ENCODE data around the gene PTPRK. TPM values are rescaled to one million over a fixed set of nuclear protein-coding genes. Genes with fewer than 3 reads are reported as not detected.

PTPRK gene
- 1 to 10 TPM; 4.3 to 5.1 TPM for polyA plus RNA-seq

DNA sequence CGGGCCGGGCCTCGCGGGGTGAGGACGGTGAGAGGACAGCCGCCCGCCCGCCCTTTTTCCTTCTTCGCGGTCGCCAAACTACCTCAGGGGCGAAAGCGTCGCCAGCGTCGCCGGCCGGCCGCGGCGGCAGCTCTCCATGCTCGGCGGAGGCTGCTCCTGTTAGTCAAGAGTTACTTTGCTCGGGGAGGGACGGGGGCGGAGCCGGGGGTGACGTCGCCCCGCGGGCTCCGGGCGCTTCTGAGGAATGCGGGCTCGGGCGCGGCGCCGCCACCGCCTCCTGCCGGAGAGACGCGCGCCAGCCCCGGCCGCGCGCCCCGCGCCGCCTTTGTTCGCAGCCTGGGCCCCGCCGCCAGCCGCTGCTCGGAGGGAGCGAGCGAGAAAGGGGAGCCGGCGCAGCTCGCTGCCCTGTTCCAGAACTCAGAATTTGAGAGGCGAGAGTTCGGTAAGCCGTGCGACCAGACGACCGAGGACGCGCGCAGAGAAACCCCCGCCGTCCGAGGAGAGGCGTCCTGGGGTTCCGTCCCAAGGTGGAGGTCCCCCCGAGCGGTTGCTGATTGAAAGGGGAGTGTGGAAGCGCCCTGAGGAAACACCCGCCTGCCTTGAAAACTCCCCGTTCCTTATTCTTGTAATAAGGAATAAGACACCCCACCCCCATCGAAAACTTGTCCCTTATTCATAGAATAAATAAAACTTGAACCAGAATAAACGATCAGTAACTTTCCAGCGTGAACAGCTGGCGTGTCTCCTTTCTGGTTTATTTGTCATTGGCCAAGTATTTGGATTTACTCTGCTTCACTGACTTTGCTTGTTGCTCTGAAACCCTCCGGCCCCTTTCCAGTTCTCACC, at the start of gene PTPRK:
TSS of gene PTPRK (minus strand) at position 164 of the 846 bp plus-strand sequence. CDS start 241 bp downstream, outside the sequence.
- no peaks in the 10 kb centered on the region for H3K36me3 ChIP-seq (ENCODE audit: control insufficient read depth in 2 of 2, insufficient read depth in 2 of 2, low read length in 1 of 2)
- H3K27me3 ChIP-seq (ENCODE audit: control insufficient read depth in 1 of 2, insufficient read depth in 2 of 2, low read length in 2 of 2): no peaks in the 10 kb centered on the region
- H3K27ac ChIP-seq (ENCODE audit: low read depth in 2 of 2, low read length in 1 of 2): peak within 1 kb of the TSS; percentile 93 to 95
- peak within 1 kb of the TSS; percentile 79 to 80 for H3K4me3 ChIP-seq (ENCODE audit: low read depth in 1 of 2, low read length in 2 of 2)
- no peaks in the 10 kb centered on the region for H3K4me1 ChIP-seq (ENCODE audit: control insufficient read depth in 2 of 2, insufficient read depth in 2 of 2, low read length in 1 of 2)
- 1% methylated on average over 61 to 85 of the region's 85 CpGs for WGBS, 2 donors
- H3K9me3 ChIP-seq (ENCODE audit: control insufficient read depth in 2 of 2, insufficient read depth in 1 of 2, low read depth in 1 of 2, low read length in 1 of 2): no peaks in the 10 kb centered on the region

- Histone ChIP-seq H3K36me3 (ENCODE audit: control insufficient read depth in 2 of 2, insufficient read depth in 2 of 2, low read length in 1 of 2) (no peaks in the 10 kb centered on the region), H3K4me3 (ENCODE audit: low read depth in 1 of 2, low read length in 2 of 2) (no peak overlapping the region), H3K27me3 (ENCODE audit: control insufficient read depth in 1 of 2, insufficient read depth in 2 of 2, low read length in 2 of 2) (no peaks in the 10 kb centered on the region), H3K9me3 (ENCODE audit: control insufficient read depth in 2 of 2, insufficient read depth in 1 of 2, low read depth in 1 of 2, low read length in 1 of 2) (no peaks in the 10 kb centered on the region), H3K27ac (ENCODE audit: low read depth in 2 of 2, low read length in 1 of 2) (no peak overlapping the region), H3K4me1 (ENCODE audit: control insufficient read depth in 2 of 2, insufficient read depth in 2 of 2, low read length in 1 of 2) (peaks cover 0 to 2% of the 10 kb centered on the region in 2 donors)
- WGBS, 2 donors: 69 to 74% methylated on average over 1 of the region's 1 CpG
Measured at GRCh38 chr6:128567029-128567428, 46.6 kb upstream of the PTPRK start.

DNA sequence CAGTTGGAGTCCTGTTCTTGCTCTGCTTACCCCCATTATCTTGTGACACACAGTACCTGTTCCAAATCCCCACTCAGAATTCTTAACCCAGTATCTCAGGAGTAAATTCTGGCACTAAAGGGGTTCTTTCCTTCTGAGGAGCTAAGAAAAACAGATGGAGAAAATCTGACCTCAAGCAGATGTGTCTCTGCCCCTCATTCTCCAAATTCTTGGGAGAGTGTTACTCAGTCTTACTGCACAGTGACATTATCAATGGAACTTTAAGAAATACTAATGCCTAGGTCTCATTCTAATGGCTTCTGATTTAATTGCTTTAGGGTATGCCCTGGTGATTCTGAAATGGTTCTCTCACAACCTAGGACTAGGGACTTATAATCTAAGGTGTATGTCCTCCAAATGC, 40.6 kb upstream of the PTPRK start:
- no peaks in the 10 kb centered on the region for H3K4me1 ChIP-seq (ENCODE audit: control insufficient read depth in 2 of 2, insufficient read depth in 2 of 2, low read length in 1 of 2)
- no peak overlapping the region for H3K27ac ChIP-seq (ENCODE audit: low read depth in 2 of 2, low read length in 1 of 2)
- H3K36me3 ChIP-seq (ENCODE audit: control insufficient read depth in 2 of 2, insufficient read depth in 2 of 2, low read length in 1 of 2): no peaks in the 10 kb centered on the region
- H3K9me3 ChIP-seq (ENCODE audit: control insufficient read depth in 2 of 2, insufficient read depth in 1 of 2, low read depth in 1 of 2, low read length in 1 of 2): no peaks in the 10 kb centered on the region
- H3K4me3 ChIP-seq (ENCODE audit: low read depth in 1 of 2, low read length in 2 of 2): no peak overlapping the region
- H3K27me3 ChIP-seq (ENCODE audit: control insufficient read depth in 1 of 2, insufficient read depth in 2 of 2, low read length in 2 of 2): no peaks in the 10 kb centered on the region

GRCh38 chr6:128558924-128559323, 38.5 kb upstream of the PTPRK start:
- H3K27me3 ChIP-seq (ENCODE audit: control insufficient read depth in 1 of 2, insufficient read depth in 2 of 2, low read length in 2 of 2): no peaks in the 10 kb centered on the region

DNA sequence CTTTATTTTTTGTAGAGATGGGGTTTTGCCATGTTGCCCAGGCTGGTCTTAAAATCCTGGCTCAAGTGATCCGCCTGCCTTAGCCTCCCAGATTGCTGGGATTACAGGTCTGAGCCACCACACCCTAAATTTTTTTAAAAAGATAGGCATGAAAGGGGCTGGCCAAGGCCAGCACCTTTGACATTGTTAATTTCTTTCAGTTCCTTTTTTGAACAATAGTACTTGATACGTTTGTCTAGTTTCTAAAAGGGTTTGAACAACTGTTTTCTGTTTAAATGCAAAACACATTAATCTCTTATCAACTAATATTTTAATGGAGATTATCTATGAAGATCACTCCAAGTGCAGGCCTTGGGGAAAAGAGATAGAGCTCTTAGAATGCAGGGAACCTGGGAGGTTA, 37.6 kb upstream of the PTPRK start:
- H3K9me3 ChIP-seq (ENCODE audit: control insufficient read depth in 2 of 2, insufficient read depth in 1 of 2, low read depth in 1 of 2, low read length in 1 of 2): no peaks in the 10 kb centered on the region
- H3K27ac ChIP-seq (ENCODE audit: low read depth in 2 of 2, low read length in 1 of 2): no peak overlapping the region
- no peaks in the 10 kb centered on the region for H3K4me1 ChIP-seq (ENCODE audit: control insufficient read depth in 2 of 2, insufficient read depth in 2 of 2, low read length in 1 of 2)
- no peak overlapping the region for H3K4me3 ChIP-seq (ENCODE audit: low read depth in 1 of 2, low read length in 2 of 2)
- WGBS, 2 donors: 64 to 73% methylated on average over 2 of the region's 2 CpGs
- H3K36me3 ChIP-seq (ENCODE audit: control insufficient read depth in 2 of 2, insufficient read depth in 2 of 2, low read length in 1 of 2): no peaks in the 10 kb centered on the region
- H3K27me3 ChIP-seq (ENCODE audit: control insufficient read depth in 1 of 2, insufficient read depth in 2 of 2, low read length in 2 of 2): no peaks in the 10 kb centered on the region

More at GRCh38 chr6:128558924-128559323, 38.5 kb upstream of the PTPRK start:
- 74 to 75% methylated on average over 2 of the region's 2 CpGs for WGBS, 2 donors
- H3K27ac ChIP-seq (ENCODE audit: low read depth in 2 of 2, low read length in 1 of 2): no peak overlapping the region
- H3K4me1 ChIP-seq (ENCODE audit: control insufficient read depth in 2 of 2, insufficient read depth in 2 of 2, low read length in 1 of 2): no peaks in the 10 kb centered on the region
- H3K4me3 ChIP-seq (ENCODE audit: low read depth in 1 of 2, low read length in 2 of 2): no peak overlapping the region
- no peaks in the 10 kb centered on the region for H3K9me3 ChIP-seq (ENCODE audit: control insufficient read depth in 2 of 2, insufficient read depth in 1 of 2, low read depth in 1 of 2, low read length in 1 of 2)
- no peaks in the 10 kb centered on the region for H3K36me3 ChIP-seq (ENCODE audit: control insufficient read depth in 2 of 2, insufficient read depth in 2 of 2, low read length in 1 of 2)

- H3K36me3 ChIP-seq (ENCODE audit: control insufficient read depth in 2 of 2, insufficient read depth in 2 of 2, low read length in 1 of 2): no peaks in the 10 kb centered on the region
- H3K27me3 ChIP-seq (ENCODE audit: control insufficient read depth in 1 of 2, insufficient read depth in 2 of 2, low read length in 2 of 2): no peaks in the 10 kb centered on the region
- H3K9me3 ChIP-seq (ENCODE audit: control insufficient read depth in 2 of 2, insufficient read depth in 1 of 2, low read depth in 1 of 2, low read length in 1 of 2): no peaks in the 10 kb centered on the region
- WGBS, 2 donors: 81 to 82% methylated on average over 3 of the region's 3 CpGs
- H3K4me1 ChIP-seq (ENCODE audit: control insufficient read depth in 2 of 2, insufficient read depth in 2 of 2, low read length in 1 of 2): no peaks in the 10 kb centered on the region
- H3K4me3 ChIP-seq (ENCODE audit: low read depth in 1 of 2, low read length in 2 of 2): no peak overlapping the region
- no peak overlapping the region for H3K27ac ChIP-seq (ENCODE audit: low read depth in 2 of 2, low read length in 1 of 2)
Measured at GRCh38 chr6:128557081-128557480, 36.7 kb upstream of the PTPRK start.

DNA sequence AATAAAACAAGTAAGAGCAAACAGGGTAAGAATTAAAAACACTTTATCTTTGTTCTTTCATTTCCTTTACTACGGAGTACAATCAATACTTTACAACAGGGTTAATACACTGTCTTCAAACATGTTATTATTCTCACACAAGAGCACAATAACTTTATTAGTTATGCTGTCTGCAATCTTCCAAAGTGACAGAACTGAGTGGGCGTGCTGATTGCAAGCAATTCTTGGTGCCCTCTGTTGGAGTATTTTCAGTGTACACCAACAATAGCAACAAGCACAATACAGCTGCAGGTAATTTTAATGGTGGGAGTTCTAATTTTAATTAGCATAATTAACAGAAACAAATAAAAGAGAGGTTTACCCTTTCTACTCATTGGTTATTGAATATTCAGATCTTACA, 33.9 kb upstream of the PTPRK start:
- WGBS, 2 donors: 56 to 64% methylated on average over 2 of the region's 2 CpGs
- Histone ChIP-seq H3K4me3 (ENCODE audit: low read depth in 1 of 2, low read length in 2 of 2) (no peak overlapping the region), H3K27me3 (ENCODE audit: control insufficient read depth in 1 of 2, insufficient read depth in 2 of 2, low read length in 2 of 2) (no peaks in the 10 kb centered on the region), H3K27ac (ENCODE audit: low read depth in 2 of 2, low read length in 1 of 2) (no peak overlapping the region), H3K9me3 (ENCODE audit: control insufficient read depth in 2 of 2, insufficient read depth in 1 of 2, low read depth in 1 of 2, low read length in 1 of 2) (no peaks in the 10 kb centered on the region), H3K4me1 (ENCODE audit: control insufficient read depth in 2 of 2, insufficient read depth in 2 of 2, low read length in 1 of 2) (no peaks in the 10 kb centered on the region), H3K36me3 (ENCODE audit: control insufficient read depth in 2 of 2, insufficient read depth in 2 of 2, low read length in 1 of 2) (no peaks in the 10 kb centered on the region)

GRCh38 chr6:128541261-128541660, 20.9 kb upstream of the PTPRK start:
- 40 to 60% methylated on average over 1 of the region's 1 CpG for WGBS, 2 donors

DNA sequence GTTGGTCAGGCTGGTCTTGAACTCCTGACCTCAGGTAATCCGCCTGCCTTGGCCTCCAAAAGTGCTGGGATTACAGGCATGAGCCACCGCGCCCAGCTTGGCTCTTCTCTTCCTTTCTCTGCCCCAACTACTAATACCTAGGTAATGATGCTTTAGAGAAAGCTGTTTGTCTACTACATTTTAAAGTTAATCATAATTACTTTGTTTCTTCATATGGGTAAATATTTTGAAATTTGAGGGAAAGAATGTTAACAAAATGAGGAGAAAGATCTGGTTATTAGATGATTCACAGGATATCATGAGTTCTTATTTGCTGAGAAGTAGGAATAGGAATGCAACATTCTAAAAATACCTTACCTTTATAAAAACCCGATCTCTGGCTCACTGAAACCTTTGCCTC, 18.4 kb upstream of the PTPRK start:
- Histone ChIP-seq H3K4me3 (ENCODE audit: low read depth in 1 of 2, low read length in 2 of 2) (no peak overlapping the region), H3K36me3 (ENCODE audit: control insufficient read depth in 2 of 2, insufficient read depth in 2 of 2, low read length in 1 of 2) (no peaks in the 10 kb centered on the region), H3K27ac (ENCODE audit: low read depth in 2 of 2, low read length in 1 of 2) (no peak overlapping the region), H3K27me3 (ENCODE audit: control insufficient read depth in 1 of 2, insufficient read depth in 2 of 2, low read length in 2 of 2) (no peaks in the 10 kb centered on the region), H3K9me3 (ENCODE audit: control insufficient read depth in 2 of 2, insufficient read depth in 1 of 2, low read depth in 1 of 2, low read length in 1 of 2) (no peaks in the 10 kb centered on the region), H3K4me1 (ENCODE audit: control insufficient read depth in 2 of 2, insufficient read depth in 2 of 2, low read length in 1 of 2) (no peaks in the 10 kb centered on the region)
- 84 to 89% methylated on average over 4 of the region's 4 CpGs for WGBS, 2 donors

More at GRCh38 chr6:128541261-128541660, 20.9 kb upstream of the PTPRK start:
- Histone ChIP-seq H3K4me1 (ENCODE audit: control insufficient read depth in 2 of 2, insufficient read depth in 2 of 2, low read length in 1 of 2) (no peaks in the 10 kb centered on the region), H3K9me3 (ENCODE audit: control insufficient read depth in 2 of 2, insufficient read depth in 1 of 2, low read depth in 1 of 2, low read length in 1 of 2) (no peaks in the 10 kb centered on the region), H3K27me3 (ENCODE audit: control insufficient read depth in 1 of 2, insufficient read depth in 2 of 2, low read length in 2 of 2) (no peaks in the 10 kb centered on the region), H3K27ac (ENCODE audit: low read depth in 2 of 2, low read length in 1 of 2) (no peak overlapping the region), H3K4me3 (ENCODE audit: low read depth in 1 of 2, low read length in 2 of 2) (no peak overlapping the region), H3K36me3 (ENCODE audit: control insufficient read depth in 2 of 2, insufficient read depth in 2 of 2, low read length in 1 of 2) (no peaks in the 10 kb centered on the region)

- Histone ChIP-seq H3K27ac (ENCODE audit: low read depth in 2 of 2, low read length in 1 of 2) (no peak overlapping the region), H3K27me3 (ENCODE audit: control insufficient read depth in 1 of 2, insufficient read depth in 2 of 2, low read length in 2 of 2) (no peaks in the 10 kb centered on the region), H3K4me3 (ENCODE audit: low read depth in 1 of 2, low read length in 2 of 2) (no peak overlapping the region), H3K36me3 (ENCODE audit: control insufficient read depth in 2 of 2, insufficient read depth in 2 of 2, low read length in 1 of 2) (no peaks in the 10 kb centered on the region), H3K4me1 (ENCODE audit: control insufficient read depth in 2 of 2, insufficient read depth in 2 of 2, low read length in 1 of 2) (no peaks in the 10 kb centered on the region), H3K9me3 (ENCODE audit: control insufficient read depth in 2 of 2, insufficient read depth in 1 of 2, low read depth in 1 of 2, low read length in 1 of 2) (no peaks in the 10 kb centered on the region)
- 61 to 82% methylated on average over 3 of the region's 3 CpGs for WGBS, 2 donors
Measured at GRCh38 chr6:128532827-128533226, 12.4 kb upstream of the PTPRK start.

All from esophagus (tissue), 2 donors.